Vagina (tissue), 2 donors: ENCODE results near the gene ATP11A.

Experiments
- POLR2A ChIP-seq, 2 donors: fragments of 450-650 bp; IDR thresholded peaks; one replicate each; pipeline ENCODE4 v1.6.1; 2017; ENCODE audit warnings: antibody characterized with exemption in 2 of 2, mild to moderate bottlenecking in 2 of 2, moderate library complexity in 2 of 2
- POLR2AphosphoS5 ChIP-seq, 2 donors: sonication (generic); formaldehyde crosslinking; IDR thresholded peaks; one replicate each; pipeline ENCODE4 v1.9.0; 2017; ENCODE audit warnings: antibody characterized with exemption in 2 of 2, mild to moderate bottlenecking in 2 of 2, low read depth in 1 of 2; ENCODE audit not compliant: insufficient read depth in 1 of 2
- TF ChIP-seq, protein P1 (sequence below), 3 experiments: fragments of 450-650 bp in 2 of 3; fragments of 200-600 bp in 1 of 3; sonication (generic) in 1 of 3; IDR thresholded peaks; one replicate each; pipeline ENCODE4 v1.5.1; 2017 to 2019; ENCODE audit warnings: antibody characterized with exemption in 3 of 3, mild to moderate bottlenecking in 2 of 3, moderate library complexity in 2 of 3

DNA sequence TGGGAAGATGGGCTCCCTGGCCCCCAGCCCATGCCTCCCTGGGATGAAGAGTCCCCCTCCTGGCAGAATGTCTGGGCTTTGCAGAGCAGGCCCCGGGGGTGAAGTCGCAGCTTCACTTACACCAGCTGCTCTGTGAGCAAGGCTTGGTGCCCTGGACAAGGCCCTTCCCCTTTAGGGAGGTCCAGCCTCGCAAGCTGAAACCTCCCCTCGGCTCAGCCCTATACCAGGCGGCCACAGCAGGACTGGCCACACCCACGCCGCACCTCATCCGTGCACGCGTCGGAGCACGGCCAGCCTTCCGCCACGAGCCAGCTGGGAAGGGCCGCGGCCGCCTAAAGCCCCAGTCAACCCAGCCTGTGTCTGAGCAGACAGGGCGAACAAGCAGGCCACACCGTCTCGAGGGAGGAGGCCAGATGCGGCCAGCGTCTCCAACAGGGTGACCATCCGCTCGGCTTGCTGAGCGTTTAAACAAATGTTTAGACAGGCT is 196.0 kb downstream of the ATP11A start:
- TF ChIP-seq, protein P1, sequence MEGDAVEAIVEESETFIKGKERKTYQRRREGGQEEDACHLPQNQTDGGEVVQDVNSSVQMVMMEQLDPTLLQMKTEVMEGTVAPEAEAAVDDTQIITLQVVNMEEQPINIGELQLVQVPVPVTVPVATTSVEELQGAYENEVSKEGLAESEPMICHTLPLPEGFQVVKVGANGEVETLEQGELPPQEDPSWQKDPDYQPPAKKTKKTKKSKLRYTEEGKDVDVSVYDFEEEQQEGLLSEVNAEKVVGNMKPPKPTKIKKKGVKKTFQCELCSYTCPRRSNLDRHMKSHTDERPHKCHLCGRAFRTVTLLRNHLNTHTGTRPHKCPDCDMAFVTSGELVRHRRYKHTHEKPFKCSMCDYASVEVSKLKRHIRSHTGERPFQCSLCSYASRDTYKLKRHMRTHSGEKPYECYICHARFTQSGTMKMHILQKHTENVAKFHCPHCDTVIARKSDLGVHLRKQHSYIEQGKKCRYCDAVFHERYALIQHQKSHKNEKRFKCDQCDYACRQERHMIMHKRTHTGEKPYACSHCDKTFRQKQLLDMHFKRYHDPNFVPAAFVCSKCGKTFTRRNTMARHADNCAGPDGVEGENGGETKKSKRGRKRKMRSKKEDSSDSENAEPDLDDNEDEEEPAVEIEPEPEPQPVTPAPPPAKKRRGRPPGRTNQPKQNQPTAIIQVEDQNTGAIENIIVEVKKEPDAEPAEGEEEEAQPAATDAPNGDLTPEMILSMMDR (IDR thresholded peaks at IDR 0.05): no peak
- peak in 1 of 2 donors; percentile 45 for TF ChIP-seq POLR2AphosphoS5 (IDR thresholded peaks at IDR 0.05; ENCODE audit: insufficient read depth in 1 of 2, low read depth in 1 of 2)
- TF ChIP-seq POLR2A (IDR thresholded peaks at IDR 0.05): no peak
